Smooth muscle cell (in vitro differentiated cells): Measurements from ENCODE around the gene COQ8A. TPM values are rescaled to one million over a fixed set of nuclear protein-coding genes. Genes with fewer than 3 reads are reported as not detected.

Experiments used
- DNase-seq: peaks from one replicate; lab custom pipeline; 2025; ENCODE audit not compliant: unreplicated experiment; lab: John Stamatoyannopoulos, UW
- H2AFZ ChIP-seq: fragments of 200-600 bp; sonication (generic); 2 replicates; pipeline ENCODE4 v1.6.0; 2016; ENCODE audit warnings: antibody characterized with exemption, low read depth, mild to moderate bottlenecking
- H3F3A ChIP-seq: fragments of 200-600 bp; sonication (generic); 2 replicates; pipeline ENCODE4 v1.6.0; 2017; ENCODE audit warnings: antibody characterized with exemption, low read depth
- H3K27ac ChIP-seq: fragments of 200-600 bp; sonication (generic); 2 replicates; pipeline ENCODE4 v1.5.1; 2016; ENCODE audit warnings: low read depth, mild to moderate bottlenecking
- H3K27me3 ChIP-seq: fragments of 200-600 bp; sonication (generic); 2 replicates; pipeline ENCODE4 v1.6.1; 2016; ENCODE audit warnings: low read depth, mild to moderate bottlenecking
- H3K36me3 ChIP-seq: fragments of 200-600 bp; sonication (generic); 2 replicates; pipeline ENCODE4 v1.5.1; 2016; ENCODE audit warnings: low read depth
- H3K4me1 ChIP-seq: fragments of 200-600 bp; sonication (generic); 2 replicates; pipeline ENCODE4 v1.5.1; 2016; ENCODE audit warnings: low read depth
- H3K4me2 ChIP-seq: fragments of 200-600 bp; sonication (generic); 2 replicates; pipeline ENCODE4 v1.6.0; 2016; ENCODE audit warnings: mild to moderate bottlenecking
- H3K4me3 ChIP-seq: fragments of 200-600 bp; sonication (generic); 2 replicates; pipeline ENCODE4 v1.5.1; 2016; ENCODE audit warnings: mild to moderate bottlenecking
- H3K79me2 ChIP-seq: fragments of 200-600 bp; sonication (generic); 2 replicates; pipeline ENCODE4 v1.6.0; 2016; ENCODE audit warnings: low read depth, mild to moderate bottlenecking
- H3K9ac ChIP-seq: fragments of 200-600 bp; sonication (generic); 2 replicates; pipeline ENCODE4 v1.6.0; 2016; ENCODE audit warnings: low read depth
- H3K9me3 ChIP-seq: fragments of 200-600 bp; sonication (generic); replicated peaks from 2 replicates; pipeline ENCODE4 v1.5.1; 2016; ENCODE audit warnings: low read depth
- H4K20me1 ChIP-seq: fragments of 200-600 bp; sonication (generic); 2 replicates; pipeline ENCODE4 v1.6.0; 2016; ENCODE audit warnings: low read depth
- CTCF ChIP-seq: fragments of 200-600 bp; sonication (generic); IDR thresholded peaks from 2 replicates; pipeline ENCODE4 v1.5.1; 2017; ENCODE audit warnings: borderline replicate concordance, mild to moderate bottlenecking, antibody characterized with exemption; ENCODE audit not compliant: insufficient read depth, poor library complexity, severe bottlenecking
- WGBS: methylation state at CpG from one replicate; pipeline ENCODE4 v1.1.7; 2016; ENCODE audit warnings: low lambda C conversion rate; 5-methylcytosine and 5-hydroxymethylcytosine counted together
- polyA plus RNA-seq: library from polyadenylated mRNA; unstranded; fragments of >200 nt; fragmentation: Nextera tagmentation; extraction: Ambion mirVana; gene quantifications from 2 replicates; pipeline ENCODE4 v1.2.1, GENCODE V29; 2016
- total RNA-seq: library from RNA; depleted of rRNA; stranded (reverse); fragments of >200 nt; gene quantifications from 2 replicates; pipeline ENCODE4 v1.2.3, GENCODE V29; 2014

The COQ8A gene
- total and polyA plus RNA-seq, 2 experiments from 2014 or later: 3.1 to 3.4 TPM

DNA sequence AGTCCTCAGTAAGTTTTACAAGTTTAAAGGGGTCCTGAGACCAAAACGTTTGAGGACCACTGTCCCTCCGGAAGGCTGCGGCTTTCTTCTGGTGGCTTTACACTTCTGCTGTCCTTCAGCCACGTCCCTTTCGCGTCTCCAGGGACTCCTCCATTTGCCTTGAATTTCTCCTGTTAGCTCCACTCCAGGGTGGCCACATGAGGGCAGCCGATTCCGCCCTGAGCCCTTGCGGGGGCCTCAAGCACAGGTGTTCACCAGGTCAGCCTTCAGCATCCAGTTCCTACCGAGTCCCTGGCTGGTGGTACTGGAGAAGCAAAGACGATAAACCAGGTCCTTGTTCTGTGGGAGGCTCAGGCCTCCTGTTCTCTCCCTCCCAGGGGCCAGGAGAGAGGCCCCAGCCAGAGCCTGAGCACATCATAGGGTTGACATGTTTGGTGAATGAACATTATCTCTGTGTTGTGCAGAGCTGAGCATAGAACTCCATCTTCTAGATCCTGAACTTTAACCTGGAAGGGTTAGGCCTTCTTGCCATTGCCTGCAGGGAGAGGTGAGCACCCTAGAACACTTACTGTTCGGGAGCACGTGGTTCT lies 27.4 kb upstream of the COQ8A start:
- H2AFZ ChIP-seq: no peak overlapping the region
- H3K79me2 ChIP-seq: no peaks in the 10 kb centered on the region
- H3K36me3 ChIP-seq: no peaks in the 10 kb centered on the region
- H3F3A ChIP-seq: no peaks in the 10 kb centered on the region
- peak; percentile 20 for TF ChIP-seq CTCF
- 56% methylated on average over 13 of the region's 13 CpGs for WGBS
- H3K27me3 ChIP-seq: no peaks in the 10 kb centered on the region
- no peak overlapping the region for H3K9ac ChIP-seq
- H3K27ac ChIP-seq: no peak overlapping the region
- no peak overlapping the region for H3K4me3 ChIP-seq
- H4K20me1 ChIP-seq: no peaks in the 10 kb centered on the region
- no peaks in the 10 kb centered on the region for H3K4me1 ChIP-seq
- H3K4me2 ChIP-seq: no peak overlapping the region
- no peaks in the 10 kb centered on the region for H3K9me3 ChIP-seq
- no peak for DNase-seq

DNA sequence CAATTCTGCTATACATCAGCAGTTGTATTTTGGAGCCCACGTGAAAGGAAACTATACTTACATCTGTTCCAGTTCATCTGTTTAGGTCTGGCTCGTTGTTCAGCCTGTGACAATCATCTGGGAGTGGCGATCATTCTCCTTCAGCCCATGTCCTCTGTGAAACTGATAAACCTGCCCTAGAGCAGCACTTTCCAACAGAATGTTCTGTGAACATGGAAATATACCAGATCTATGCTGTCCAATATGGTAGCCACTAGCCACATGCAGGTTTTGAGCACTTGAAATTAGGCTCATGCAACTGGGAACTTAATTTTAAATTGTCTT lies 24.5 kb upstream of the COQ8A start:
- DNase-seq: no peak
- Histone ChIP-seq H3K4me3 (no peak overlapping the region), H3K27ac (no peak overlapping the region), H3K9me3 (no peaks in the 10 kb centered on the region), H3K4me2 (no peak overlapping the region), H3K4me1 (no peaks in the 10 kb centered on the region), H3F3A (no peaks in the 10 kb centered on the region), H3K36me3 (no peaks in the 10 kb centered on the region), H3K9ac (no peak overlapping the region), H3K79me2 (no peaks in the 10 kb centered on the region), H2AFZ (no peak overlapping the region), H4K20me1 (no peaks in the 10 kb centered on the region), H3K27me3 (no peaks in the 10 kb centered on the region)
- TF ChIP-seq CTCF: no peak
- 87% methylated on average over 3 of the region's 3 CpGs for WGBS

GRCh38 chr1:226916497-226916896 lies 23.6 kb upstream of the COQ8A start:
- Histone ChIP-seq H3K9me3 (no peaks in the 10 kb centered on the region), H3K4me3 (no peak overlapping the region), H3K9ac (no peak overlapping the region), H3K27ac (no peak overlapping the region), H4K20me1 (no peaks in the 10 kb centered on the region), H3F3A (no peaks in the 10 kb centered on the region), H3K79me2 (no peaks in the 10 kb centered on the region), H3K36me3 (no peaks in the 10 kb centered on the region), H2AFZ (no peak overlapping the region), H3K4me2 (no peak overlapping the region), H3K4me1 (no peaks in the 10 kb centered on the region), H3K27me3 (no peaks in the 10 kb centered on the region)
- DNase-seq: no peak
- 82% methylated on average over 2 of the region's 2 CpGs for WGBS
- no peak for TF ChIP-seq CTCF

DNA sequence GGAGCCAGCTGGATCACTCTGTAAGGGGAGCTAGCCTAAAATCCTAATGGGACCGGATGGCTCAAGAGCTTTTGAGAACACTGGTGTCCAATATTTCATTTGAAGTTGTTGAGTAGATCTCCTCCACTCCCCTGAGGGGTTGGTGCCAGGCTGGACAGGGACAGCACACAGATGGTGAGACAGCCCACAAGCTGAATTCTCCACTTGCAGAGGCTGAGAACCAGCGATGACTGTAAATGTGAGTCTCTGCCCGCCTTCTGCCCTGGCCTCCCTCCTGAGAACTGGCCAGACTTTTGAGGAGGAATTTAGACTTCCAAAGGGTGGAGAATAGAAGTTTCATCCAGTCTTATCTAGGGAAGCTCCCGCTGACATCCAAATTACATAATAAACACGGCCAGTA lies 20.5 kb upstream of the COQ8A start:
- Histone ChIP-seq H3K9me3 (no peaks in the 10 kb centered on the region), H2AFZ (no peak overlapping the region), H3K4me2 (no peak overlapping the region), H3K9ac (no peak overlapping the region), H3K27me3 (no peaks in the 10 kb centered on the region), H3F3A (no peaks in the 10 kb centered on the region), H3K4me3 (no peak overlapping the region), H4K20me1 (no peaks in the 10 kb centered on the region), H3K79me2 (no peaks in the 10 kb centered on the region), H3K27ac (no peak overlapping the region), H3K4me1 (no peaks in the 10 kb centered on the region), H3K36me3 (no peaks in the 10 kb centered on the region)
- TF ChIP-seq CTCF: no peak
- WGBS: 86% methylated on average over 5 of the region's 5 CpGs
- no peak for DNase-seq
